AG04449 (cell line): ENCODE measurements around the gene TSPAN12.

Source experiments
- CTCF ChIA-PET: fragments of 350-600 bp; formaldehyde crosslinking; extraction: SDS; loops from one replicate; lab custom pipeline; 2021; ENCODE audit warnings: antibody characterized with exemption; lab: Yijun Ruan, JAX
- POLR2A ChIA-PET: fragments of 400-600, 350-600 bp; formaldehyde crosslinking; extraction: SDS; loops from one replicate; lab custom pipeline; 2020; ENCODE audit warnings: antibody characterized with exemption, inconsistent platforms; lab: Yijun Ruan, JAX
- DNase-seq: peaks from one replicate; pipeline ENCODE4 v3.0.0-alpha.2; 2010; ENCODE audit warnings: low read depth, low spot score
- H3K4me3 ChIP-seq: 2 replicates; pipeline ENCODE4 v1.5.1; 2011; ENCODE audit warnings: low read depth, mild to moderate bottlenecking, control low read depth, low read length
- TF ChIP-seq, protein P1 (sequence below): IDR thresholded peaks from one replicate; pipeline ENCODE4 v1.5.1; 2011; ENCODE audit warnings: mild to moderate bottlenecking, moderate library complexity, low read length, control low read depth, inconsistent platforms; ENCODE audit not compliant: insufficient read depth; ENCODE audit errors: missing control alignments

Gene TSPAN12

DNA sequence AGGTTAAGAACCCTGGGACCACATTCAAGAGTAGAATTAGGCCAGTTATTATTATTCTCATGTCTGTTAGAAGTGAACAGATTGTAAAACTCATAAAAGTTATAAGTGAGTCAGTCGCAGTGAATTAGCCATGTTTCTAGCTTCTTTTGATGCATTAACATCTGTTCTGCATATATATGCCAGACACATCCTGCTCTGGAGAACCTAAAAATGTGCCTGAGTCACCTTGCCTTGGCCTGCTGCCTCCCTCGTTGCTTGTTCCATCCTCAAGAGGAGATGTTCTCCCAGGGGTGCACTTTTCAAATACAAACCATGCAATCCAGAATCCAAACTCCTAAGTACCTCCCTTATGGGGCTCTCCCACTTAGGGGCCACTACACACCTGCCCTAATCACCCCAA is 14.8 kb downstream of the TSPAN12 start:
- CTCF ChIA-PET, result no interaction called here
- no peak overlapping the region for H3K4me3 ChIP-seq
- no peak for DNase-seq
- TF ChIP-seq, protein P1, sequence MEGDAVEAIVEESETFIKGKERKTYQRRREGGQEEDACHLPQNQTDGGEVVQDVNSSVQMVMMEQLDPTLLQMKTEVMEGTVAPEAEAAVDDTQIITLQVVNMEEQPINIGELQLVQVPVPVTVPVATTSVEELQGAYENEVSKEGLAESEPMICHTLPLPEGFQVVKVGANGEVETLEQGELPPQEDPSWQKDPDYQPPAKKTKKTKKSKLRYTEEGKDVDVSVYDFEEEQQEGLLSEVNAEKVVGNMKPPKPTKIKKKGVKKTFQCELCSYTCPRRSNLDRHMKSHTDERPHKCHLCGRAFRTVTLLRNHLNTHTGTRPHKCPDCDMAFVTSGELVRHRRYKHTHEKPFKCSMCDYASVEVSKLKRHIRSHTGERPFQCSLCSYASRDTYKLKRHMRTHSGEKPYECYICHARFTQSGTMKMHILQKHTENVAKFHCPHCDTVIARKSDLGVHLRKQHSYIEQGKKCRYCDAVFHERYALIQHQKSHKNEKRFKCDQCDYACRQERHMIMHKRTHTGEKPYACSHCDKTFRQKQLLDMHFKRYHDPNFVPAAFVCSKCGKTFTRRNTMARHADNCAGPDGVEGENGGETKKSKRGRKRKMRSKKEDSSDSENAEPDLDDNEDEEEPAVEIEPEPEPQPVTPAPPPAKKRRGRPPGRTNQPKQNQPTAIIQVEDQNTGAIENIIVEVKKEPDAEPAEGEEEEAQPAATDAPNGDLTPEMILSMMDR, result no peak
- POLR2A ChIA-PET, result no interaction called here

DNA sequence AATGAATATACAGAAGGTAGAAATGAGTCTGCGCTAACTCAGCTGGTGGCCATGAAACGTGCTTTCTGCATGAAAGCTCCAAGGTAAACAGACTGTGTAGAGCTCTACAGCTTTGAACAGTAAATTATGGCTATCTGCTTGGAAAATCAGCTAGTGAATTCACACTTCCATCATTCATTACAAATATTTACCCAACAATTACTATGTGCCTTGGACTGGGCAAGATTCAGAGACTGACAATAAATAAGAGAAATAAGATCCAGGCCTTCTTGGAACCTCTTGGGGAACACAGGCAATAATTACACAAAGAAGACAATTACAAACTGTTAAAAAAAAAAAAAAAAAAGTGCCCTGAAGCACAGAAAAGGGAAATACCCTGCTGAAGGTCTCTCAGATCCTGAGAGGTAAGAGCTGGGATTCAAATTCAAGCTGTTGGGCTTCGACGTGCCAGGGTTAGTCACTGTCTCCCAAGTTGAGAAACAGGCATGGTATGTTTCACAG is 15.8 kb downstream of the TSPAN12 start:
- CTCF ChIA-PET, result interaction anchor here (1.2 kb wide), 1 partner anchor 36 kb away, joined by 4 read pairs; no protein-coding TSS in a partner anchor
- no peak for DNase-seq
- TF ChIP-seq, protein P1, result no peak

DNA sequence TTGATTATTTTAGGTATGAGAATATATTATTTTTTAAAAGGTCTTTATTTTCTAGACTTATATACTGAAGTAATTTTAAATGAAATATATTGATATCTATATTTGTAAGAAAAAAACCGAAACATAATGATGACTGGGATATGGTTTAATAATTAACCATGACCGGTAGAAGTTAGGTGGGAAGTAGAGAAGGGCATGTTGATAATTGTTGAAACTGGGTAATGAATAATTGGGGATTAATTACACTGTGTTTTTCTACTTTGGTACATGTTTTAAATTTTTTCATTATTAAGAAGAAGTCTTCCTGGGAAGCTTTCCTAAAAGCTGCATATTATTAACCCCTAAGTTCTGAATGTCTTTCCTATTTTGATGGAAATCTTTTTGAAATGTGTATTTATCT is 16.3 kb downstream of the TSPAN12 start:
- POLR2A ChIA-PET, result no interaction called here
- H3K4me3 ChIP-seq, result no peak overlapping the region
- CTCF ChIA-PET, result interaction anchor here (1.2 kb wide), 1 partner anchor 35 kb away, joined by 4 read pairs; no protein-coding TSS in a partner anchor
- no peak for DNase-seq
- TF ChIP-seq, protein P1, result no peak

More for the DNA sequence above, 15.8 kb downstream of the TSPAN12 start:
- POLR2A ChIA-PET, result no interaction called here
- no peak overlapping the region for H3K4me3 ChIP-seq

DNA sequence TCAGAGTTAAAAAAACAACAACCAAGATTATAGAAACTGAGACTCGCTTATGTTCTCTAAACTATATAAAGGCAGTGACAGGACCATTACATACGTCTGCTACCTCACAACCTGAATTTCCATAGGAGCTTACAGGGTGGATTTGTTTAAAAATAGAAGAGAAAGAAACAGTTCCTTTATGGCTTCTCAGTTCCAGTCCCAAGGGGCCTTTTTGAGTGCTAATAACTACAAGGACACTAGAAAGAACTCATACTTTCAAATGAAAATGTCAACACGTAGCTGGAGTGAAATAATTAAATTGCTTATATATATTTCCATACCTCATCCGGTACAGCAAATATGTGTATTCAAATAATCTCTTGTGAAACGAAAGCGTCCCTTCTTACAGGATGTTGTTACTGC is 19.7 kb downstream of the TSPAN12 start:
- ChIA-PET CTCF (interaction anchor here (1.0 kb wide), 1 partner anchor 46 kb away, joined by 3 read pairs; no protein-coding TSS in a partner anchor), POLR2A (no interaction called here)
- DNase-seq, result no peak
- TF ChIP-seq, protein P1, result no peak
- H3K4me3 ChIP-seq, result no peak overlapping the region

DNA sequence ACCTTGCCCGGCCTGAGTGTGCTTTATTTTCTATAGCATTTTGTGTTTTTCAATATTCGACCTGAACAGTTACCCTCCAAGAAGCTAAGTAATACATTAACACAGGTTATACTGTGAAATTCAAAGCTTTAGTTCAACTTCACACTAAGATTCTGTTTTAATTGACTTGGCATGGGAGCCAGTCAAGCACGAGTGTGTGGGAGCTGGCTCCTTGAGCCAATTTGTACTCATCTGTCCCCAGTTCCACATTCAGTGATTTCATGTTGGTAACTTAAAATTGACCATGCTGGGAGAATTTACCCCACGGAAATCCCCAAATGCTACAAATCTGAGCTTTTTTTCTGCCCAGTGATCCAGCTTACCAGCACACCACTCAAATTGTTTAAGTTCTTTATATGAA is 20.3 kb downstream of the TSPAN12 start:
- no peak for DNase-seq
- POLR2A ChIA-PET, result no interaction called here
- CTCF ChIA-PET, result interaction anchor here (1.0 kb wide), 1 partner anchor 46 kb away, joined by 3 read pairs; no protein-coding TSS in a partner anchor
- TF ChIP-seq, protein P1, result no peak
- no peak overlapping the region for H3K4me3 ChIP-seq

DNA sequence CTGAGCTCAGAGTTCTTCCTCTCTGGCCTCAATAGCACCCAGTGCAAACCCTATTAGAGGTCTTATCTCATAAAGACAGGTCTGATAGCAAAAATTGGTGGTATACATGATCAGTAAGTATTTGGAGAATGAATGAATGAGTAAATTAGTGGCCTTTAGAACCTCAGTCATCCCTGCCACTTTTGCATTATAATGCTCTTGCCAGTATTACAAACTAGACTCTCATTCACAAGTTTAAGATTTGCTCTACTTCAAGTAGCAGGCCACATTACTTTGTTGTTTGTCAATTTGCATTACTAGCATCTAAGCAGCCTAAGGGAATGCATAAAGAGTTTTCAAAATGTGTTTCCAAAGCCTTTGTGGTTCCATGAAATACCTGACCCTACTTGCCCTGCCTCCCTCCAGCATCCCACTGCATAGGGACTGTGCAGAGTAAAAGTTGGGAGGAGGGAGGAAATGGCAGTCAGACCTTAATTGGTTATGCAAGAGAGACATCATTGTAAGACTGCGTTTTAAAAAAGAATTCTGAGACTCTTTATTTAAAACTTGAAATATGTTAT is 21.3 kb downstream of the TSPAN12 start:
- no peak for DNase-seq
- TF ChIP-seq, protein P1, result no peak
- ChIA-PET CTCF (no interaction called here), POLR2A (no interaction called here)
- no peak overlapping the region for H3K4me3 ChIP-seq
